Left colon (tissue), 2 donors: ENCODE results near the gene CNTNAP5. TPM values are rescaled to one million over a fixed set of nuclear protein-coding genes. Genes with fewer than 3 reads are reported as not detected.

ENCODE experiments used
- ATAC-seq: fragments of 200-7000 bp; cut with Tn5 transposase; one replicate; pipeline ENCODE4 v1.9.1; 2020; ENCODE audit warnings: mild to moderate bottlenecking, moderate library complexity
- DNase-seq, 2 donors: peaks; one replicate each; pipeline ENCODE4 v3.0.0-alpha.2; 2020
- intact Hi-C, 2 donors: fragments of 100-400 bp; cut with DNase I in 1 of 2; cut with micrococcal nuclease in 1 of 2; formaldehyde crosslinking; loops; one replicate each; pipeline versions ENCODE4 v1.11.2 to v1.14.0; 2022; cut with DNase I, micrococcal nuclease
- total RNA-seq, 2 donors: library from RNA; stranded (reverse); fragmentation: NEBNext Ultra II Directional; extraction: Animal tissue kit (Norgen Biotek cat#: 25700); gene quantifications; one replicate each; pipeline ENCODE4 v1.2.1, GENCODE V29; 2021
- donor health status: DM: no; HTN: no; CAD: no.
- donor health status: DM: yes; HTN: yes; CAD: no.

CNTNAP5 gene
- total RNA-seq, 2 donors from 2014 or later: 0.08 TPM; not detected in 1

- no peak for DNase-seq
- no peak for ATAC-seq
- intact Hi-C loops: no loop called here
These were observed 113.0 kb downstream of the CNTNAP5 start for GRCh38 chr2:124138076-124138475.

GRCh38 chr2:124145982-124146381 is 120.9 kb downstream of the CNTNAP5 start:
- intact Hi-C loops: no loop called here
- no peak for DNase-seq
- no peak for ATAC-seq

GRCh38 chr2:124147552-124147951 is 122.5 kb downstream of the CNTNAP5 start:
- intact Hi-C loops: no loop called here
- DNase-seq: no peak
- ATAC-seq: no peak

GRCh38 chr2:124149571-124149970 is 124.5 kb downstream of the CNTNAP5 start:
- peak in 1 of 2 donors; percentile 5 for DNase-seq
- intact Hi-C loops: no loop called here
- peak; percentile 64 for ATAC-seq

- ATAC-seq (no peak), DNase-seq (no peak)
- intact Hi-C loops: no loop called here
These were observed 126.6 kb downstream of the CNTNAP5 start for GRCh38 chr2:124151691-124152090.

- no peak for DNase-seq
- no peak for ATAC-seq
- intact Hi-C loops: no loop called here
These were observed 128.6 kb downstream of the CNTNAP5 start for GRCh38 chr2:124153713-124154112.

GRCh38 chr2:124159166-124159565 is 134.1 kb downstream of the CNTNAP5 start:
- intact Hi-C loops: no loop called here
- no peak for ATAC-seq
- no peak for DNase-seq

GRCh38 chr2:124161542-124161941 is 136.5 kb downstream of the CNTNAP5 start:
- DNase-seq (no peak), ATAC-seq (no peak)
- intact Hi-C loops: no loop called here

GRCh38 chr2:124162256-124162655 is 137.2 kb downstream of the CNTNAP5 start:
- ATAC-seq (no peak), DNase-seq (no peak)
- intact Hi-C loops: no loop called here

GRCh38 chr2:124163840-124164239 is 138.8 kb downstream of the CNTNAP5 start:
- DNase-seq (no peak), ATAC-seq (no peak)
- intact Hi-C loops: no loop called here

- DNase-seq: no peak
- intact Hi-C loops: no loop called here
- ATAC-seq: no peak
These were observed 140.6 kb downstream of the CNTNAP5 start for GRCh38 chr2:124165698-124166097.

- intact Hi-C loops: no loop called here
- ATAC-seq (no peak), DNase-seq (no peak)
These were observed 146.5 kb downstream of the CNTNAP5 start for GRCh38 chr2:124171472-124172063.

GRCh38 chr2:124178719-124179118 is 153.6 kb downstream of the CNTNAP5 start:
- intact Hi-C loops: no loop called here
- DNase-seq (no peak), ATAC-seq (no peak)

- ATAC-seq (no peak), DNase-seq (no peak)
- intact Hi-C loops: no loop called here
These were observed 155.5 kb downstream of the CNTNAP5 start for GRCh38 chr2:124180635-124181034.

GRCh38 chr2:124186801-124187200 is 161.7 kb downstream of the CNTNAP5 start:
- DNase-seq: no peak
- ATAC-seq: no peak
- intact Hi-C loops: no loop called here

- DNase-seq (no peak), ATAC-seq (no peak)
- intact Hi-C loops: no loop called here
These were observed 162.9 kb downstream of the CNTNAP5 start for GRCh38 chr2:124187948-124188347.

GRCh38 chr2:124193706-124194105 is 168.6 kb downstream of the CNTNAP5 start:
- ATAC-seq (no peak), DNase-seq (no peak)
- intact Hi-C loops: no loop called here

GRCh38 chr2:124201713-124202112 is 176.6 kb downstream of the CNTNAP5 start:
- DNase-seq: no peak
- intact Hi-C loops: no loop called here
- no peak for ATAC-seq

- no peak for DNase-seq
- ATAC-seq: no peak
- intact Hi-C loops: no loop called here
These were observed 184.4 kb downstream of the CNTNAP5 start for GRCh38 chr2:124209441-124209840.

GRCh38 chr2:124211461-124211860 is 186.4 kb downstream of the CNTNAP5 start:
- intact Hi-C loops: no loop called here

GRCh38 chr2:124213977-124214587 is 189.0 kb downstream of the CNTNAP5 start:
- DNase-seq (no peak), ATAC-seq (no peak)
- intact Hi-C loops: no loop called here

More at GRCh38 chr2:124211461-124211860, 186.4 kb downstream of the CNTNAP5 start:
- DNase-seq (no peak), ATAC-seq (no peak)
